B cell (primary cell): ENCODE measurements around the gene FAHD1.

Experiments
- CTCF ChIP-seq: fragments of 200-600 bp; IDR thresholded peaks from one replicate; pipeline ENCODE4 v1.8.0; 2022; ENCODE audit warnings: antibody characterized with exemption, mild to moderate bottlenecking
- EZH2 ChIP-seq: IDR thresholded peaks from 2 replicates; pipeline ENCODE4 v1.6.1; 2012; ENCODE audit warnings: borderline replicate concordance, low read depth, mild to moderate bottlenecking, moderate library complexity, low read length; ENCODE audit not compliant: insufficient read depth, poor library complexity, severe bottlenecking

- no peak for TF ChIP-seq CTCF
- no peak for TF ChIP-seq EZH2
These were observed 8.0 kb upstream of the FAHD1 start for GRCh38 chr16:1818873-1819525.
